ENCODE measurements around the gene HOXA4.

DNA sequence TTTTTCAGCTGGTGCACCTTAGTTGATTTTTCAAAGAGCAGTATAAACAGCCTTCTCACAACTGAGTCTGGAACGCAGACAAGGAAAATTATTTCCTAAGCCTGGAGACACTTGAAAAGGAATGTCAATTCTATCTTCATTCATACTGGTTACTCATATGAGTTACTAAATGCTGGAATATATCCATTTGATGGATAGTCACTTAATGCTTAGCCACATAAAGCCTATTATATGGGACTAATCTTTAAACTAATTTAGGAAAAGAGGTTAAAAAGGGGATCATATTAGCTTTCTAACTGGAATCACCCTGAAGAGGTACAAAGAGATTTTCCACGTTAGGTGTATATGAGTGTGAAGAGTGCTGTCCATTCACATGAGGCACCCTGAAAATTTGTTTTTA is 1.7 kb upstream of the HOXA4 start:
- TF ChIP-seq ZNF274 (IDR thresholded peaks at IDR 0.05; ENCODE audit: borderline replicate concordance, extremely low read depth, low read length) (no peak), NRF1 (IDR thresholded peaks at IDR 0.05; ENCODE audit: low read depth, low read length) (no peak), TAF1 (IDR thresholded peaks at IDR 0.05; ENCODE audit: low read depth, low read length) (no peak), HDAC6 (IDR thresholded peaks at IDR 0.05; ENCODE audit: low read depth, low read length) (no peak), CHD2 (IDR thresholded peaks at IDR 0.05; ENCODE audit: low read length) (no peak)
- TF ChIP-seq, protein P1, sequence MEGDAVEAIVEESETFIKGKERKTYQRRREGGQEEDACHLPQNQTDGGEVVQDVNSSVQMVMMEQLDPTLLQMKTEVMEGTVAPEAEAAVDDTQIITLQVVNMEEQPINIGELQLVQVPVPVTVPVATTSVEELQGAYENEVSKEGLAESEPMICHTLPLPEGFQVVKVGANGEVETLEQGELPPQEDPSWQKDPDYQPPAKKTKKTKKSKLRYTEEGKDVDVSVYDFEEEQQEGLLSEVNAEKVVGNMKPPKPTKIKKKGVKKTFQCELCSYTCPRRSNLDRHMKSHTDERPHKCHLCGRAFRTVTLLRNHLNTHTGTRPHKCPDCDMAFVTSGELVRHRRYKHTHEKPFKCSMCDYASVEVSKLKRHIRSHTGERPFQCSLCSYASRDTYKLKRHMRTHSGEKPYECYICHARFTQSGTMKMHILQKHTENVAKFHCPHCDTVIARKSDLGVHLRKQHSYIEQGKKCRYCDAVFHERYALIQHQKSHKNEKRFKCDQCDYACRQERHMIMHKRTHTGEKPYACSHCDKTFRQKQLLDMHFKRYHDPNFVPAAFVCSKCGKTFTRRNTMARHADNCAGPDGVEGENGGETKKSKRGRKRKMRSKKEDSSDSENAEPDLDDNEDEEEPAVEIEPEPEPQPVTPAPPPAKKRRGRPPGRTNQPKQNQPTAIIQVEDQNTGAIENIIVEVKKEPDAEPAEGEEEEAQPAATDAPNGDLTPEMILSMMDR (IDR thresholded peaks at IDR 0.05; ENCODE audit: control extremely low read depth in 1 of 3, insufficient read depth in 1 of 3, low read depth in 1 of 3, low read length in 3 of 3), result no peak
